B cell (primary cell): ENCODE data around the gene ERCC4. TPM values are rescaled to one million over a fixed set of nuclear protein-coding genes. Genes with fewer than 3 reads are reported as not detected.

Source experiments
- ATAC-seq: fragments of 200-7000 bp; cut with Tn5 transposase; one replicate; pipeline ENCODE4 v1.10.0; 2021; ENCODE audit warnings: low read depth, mild to moderate bottlenecking, moderate number of reproducible peaks, moderate library complexity
- CTCF ChIA-PET: fragments of 350-600 bp; sonication (Branson Sonifier 250); formaldehyde crosslinking; loops from one replicate; lab custom pipeline; 2021; ENCODE audit warnings: antibody characterized with exemption, inconsistent platforms; lab: Charles Lee
- POLR2A ChIA-PET: fragments of 350-600 bp; sonication (Branson Sonifier 250); formaldehyde crosslinking; loops from one replicate; lab custom pipeline; 2021; ENCODE audit warnings: antibody characterized with exemption; lab: Charles Lee
- DNase-seq: peaks from one replicate; pipeline ENCODE4 v3.0.0; 2013
- H2AFZ ChIP-seq: 2 replicates; pipeline ENCODE4 v1.6.1; 2012; ENCODE audit warnings: mild to moderate bottlenecking, low read depth, low read length; ENCODE audit not compliant: insufficient read depth, poor library complexity, severe bottlenecking
- H3K27ac ChIP-seq, 2 donors: 1 replicate in 1 of 2; 2 replicates in 1 of 2; pipeline ENCODE4 v1.5.1; 2012 to 2013; ENCODE audit warnings: low read length in 2 of 2, mild to moderate bottlenecking in 2 of 2, moderate library complexity in 1 of 2
- H3K27me3 ChIP-seq, 4 experiments: fragments of 200-600 bp in 1 of 4; sonication (generic) in 1 of 4; replicated peaks in 1 of 4; 1 replicate in 2 of 4; 2 replicates in 2 of 4; pipeline versions ENCODE4 v1.6.1 to v1.7.0; 2013 to 2016; ENCODE audit warnings: low read length in 3 of 4, mild to moderate bottlenecking in 2 of 4, mixed read lengths in 1 of 4, moderate library complexity in 1 of 4; ENCODE audit not compliant: insufficient read depth in 4 of 4, control insufficient read depth in 3 of 4; ENCODE audit errors: control extremely low read depth in 1 of 4
- H3K36me3 ChIP-seq, 2 experiments: replicated peaks in 1 of 2; 1 replicate in 1 of 2; 2 replicates in 1 of 2; pipeline versions ENCODE4 v1.6.1 to v1.7.1; 2013; ENCODE audit warnings: low read length in 1 of 2; ENCODE audit not compliant: insufficient read depth in 2 of 2, control insufficient read depth in 1 of 2; ENCODE audit errors: control extremely low read depth in 1 of 2, extremely low read depth in 1 of 2
- H3K4me1 ChIP-seq, 2 donors: fragments of 200-600 bp in 1 of 2; sonication (generic) in 1 of 2; 1 replicate in 1 of 2; 2 replicates in 1 of 2; pipeline versions ENCODE4 v1.5.1 to v1.6.1; 2013 to 2017; ENCODE audit warnings: low read length in 2 of 2; ENCODE audit not compliant: control insufficient read depth in 2 of 2, insufficient read depth in 2 of 2
- H3K4me2 ChIP-seq: replicated peaks from 2 replicates; pipeline ENCODE3; 2012; ENCODE audit warnings: mild to moderate bottlenecking, low read depth, low read length; ENCODE audit not compliant: poor library complexity, severe bottlenecking
- H3K4me3 ChIP-seq, 5 experiments: fragments of 200-600 bp in 1 of 5; sonication (generic) in 1 of 5; 1 replicate in 3 of 5; 2 replicates in 2 of 5; pipeline versions ENCODE4 v1.5.1 to v1.7.0; 2011 to 2016; ENCODE audit warnings: low read length in 4 of 5, mild to moderate bottlenecking in 4 of 5, low read depth in 2 of 5, control low read depth in 1 of 5, moderate library complexity in 1 of 5; ENCODE audit not compliant: insufficient read depth in 1 of 5; ENCODE audit errors: control extremely low read depth in 1 of 5, extremely low read depth in 1 of 5
- H3K79me2 ChIP-seq: fragments of 200-600 bp; sonication (generic); one replicate; pipeline ENCODE4 v1.6.0; 2016; ENCODE audit warnings: low read length; ENCODE audit not compliant: control insufficient read depth, insufficient read depth
- H3K9ac ChIP-seq: fragments of 200-600 bp; sonication (generic); 2 replicates; pipeline ENCODE4 v1.6.1; 2017; ENCODE audit warnings: mild to moderate bottlenecking, low read length, moderate library complexity
- H3K9me3 ChIP-seq, 3 donors: one replicate each; pipeline versions ENCODE4 v1.6.1 to v1.7.1; 2013; ENCODE audit warnings: low read length in 2 of 3; ENCODE audit not compliant: control insufficient read depth in 2 of 3, insufficient read depth in 1 of 3; ENCODE audit errors: control extremely low read depth in 1 of 3
- H4K20me1 ChIP-seq: 2 replicates; pipeline ENCODE4 v1.6.0; 2012; ENCODE audit warnings: mild to moderate bottlenecking, low read length; ENCODE audit not compliant: insufficient read depth, control insufficient read depth, poor library complexity, severe bottlenecking
- H3K27ac Mint-ChIP-seq: one replicate; pipeline ENCODE4 v1.8.0; 2021; ENCODE audit warnings: mixed read lengths
- H3K27me3 Mint-ChIP-seq: one replicate; pipeline ENCODE4 v1.8.0; 2021; ENCODE audit warnings: mixed read lengths
- H3K4me1 Mint-ChIP-seq: one replicate; pipeline ENCODE4 v1.8.0; 2021; ENCODE audit warnings: mixed read lengths
- H3K4me3 Mint-ChIP-seq: one replicate; pipeline ENCODE4 v1.8.0; 2021; ENCODE audit warnings: mixed read lengths
- H3K9me3 Mint-ChIP-seq: one replicate; pipeline ENCODE4 v1.8.0; 2022; ENCODE audit warnings: mixed read lengths; ENCODE audit not compliant: insufficient read depth
- CTCF ChIP-seq: fragments of 200-600 bp; IDR thresholded peaks from one replicate; pipeline ENCODE4 v1.8.0; 2022; ENCODE audit warnings: antibody characterized with exemption, mild to moderate bottlenecking
- EZH2 ChIP-seq: IDR thresholded peaks from 2 replicates; pipeline ENCODE4 v1.6.1; 2012; ENCODE audit warnings: borderline replicate concordance, low read depth, mild to moderate bottlenecking, moderate library complexity, low read length; ENCODE audit not compliant: insufficient read depth, poor library complexity, severe bottlenecking
- WGBS: methylation state at CpG from one replicate; pipeline ENCODE4 v1.1.5; 2013; ENCODE audit warnings: missing lambda C conversion rate; ENCODE audit not compliant: insufficient coverage; 5-methylcytosine and 5-hydroxymethylcytosine counted together
- intact Hi-C: fragments of 100-400 bp; cut with micrococcal nuclease; formaldehyde crosslinking; loops from one replicate; pipeline ENCODE4 v1.10.0; 2022
- polyA plus RNA-seq: library from polyadenylated mRNA; depleted of rRNA; stranded (reverse); fragments of >200 nt; gene quantifications from 2 replicates; pipeline ENCODE4 v1.2.3, GENCODE V29; 2012
- total RNA-seq, 2 donors: library from RNA; stranded (reverse); fragments of 120-200 nt in 1 of 2; gene quantifications; 1 replicate in 1 of 2; 2 replicates in 1 of 2; pipeline versions ENCODE4 v1.2.3 to v1.2.4, GENCODE V29; 2013 to 2022

ERCC4 gene
- total and polyA plus RNA-seq, 2 donors (not counting 1 experiment from before 2014, with no cell fraction given) = 1.0 to 11.9 TPM

DNA sequence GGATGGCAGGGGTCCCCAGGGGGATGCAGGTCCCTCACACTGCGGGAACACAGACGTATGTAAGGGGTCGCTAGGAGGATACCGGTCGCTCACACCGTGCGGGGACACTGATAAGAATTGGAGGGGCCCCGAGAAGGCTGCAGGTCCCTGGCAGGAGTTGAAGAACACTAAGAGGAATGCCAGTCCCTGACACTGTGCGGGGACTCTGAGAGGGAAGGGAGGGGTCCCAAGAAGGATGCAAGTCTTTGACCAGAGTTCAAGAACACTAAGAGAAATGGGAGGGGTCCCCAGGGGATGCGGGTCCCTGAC is 510 bp downstream of the ERCC4 start:
- TF ChIP-seq CTCF (no peak), EZH2 (no peak)
- H3K4me2 ChIP-seq = peak overlapping the region; percentile 87
- H3K4me1 ChIP-seq = peaks cover 12 to 15% of the 10 kb centered on the region in 2 donors
- H3K4me3 Mint-ChIP-seq = peak overlapping the region; percentile 94
- H3K36me3 ChIP-seq = peaks cover 0 to 1% of the 10 kb centered on the region in 2 experiments
- no peaks in the 10 kb centered on the region for H3K27me3 ChIP-seq
- DNase-seq = no peak
- H3K27me3 Mint-ChIP-seq = no peaks in the 10 kb centered on the region
- H2AFZ ChIP-seq = peak overlapping the region; percentile 100
- H3K79me2 ChIP-seq = peaks cover 15% of the 10 kb centered on the region
- ATAC-seq = no peak
- WGBS = 4% methylated on average over 10 of the region's 10 CpGs
- intact Hi-C loops = loop anchor here (5.0 kb wide), 1 partner anchor 1118 kb away; the partner anchor contains the start of gene CPPED1
- CTCF ChIA-PET = interaction anchor here (0.6 to 4.9 kb wide), 11 partner anchors 13 to 734 kb away, joined by 3 to 25 read pairs (median 4); no protein-coding TSS in a partner anchor
- peak overlapping the region; percentile 79 for H3K27ac Mint-ChIP-seq
- no peaks in the 10 kb centered on the region for H3K9me3 Mint-ChIP-seq
- peak overlapping the region; percentile 12 to 85 for H3K27ac ChIP-seq
- peak overlapping the region; percentile 90 for H3K9ac ChIP-seq
- H3K4me1 Mint-ChIP-seq = peaks cover 24% of the 10 kb centered on the region
- peak overlapping the region; percentile 64 to 89 (median 79) for H3K4me3 ChIP-seq
- H4K20me1 ChIP-seq = peaks cover 4% of the 10 kb centered on the region
- no peaks in the 10 kb centered on the region for H3K9me3 ChIP-seq
- POLR2A ChIA-PET = interaction anchor here (0.6 kb wide), 1 partner anchor 77 kb away, joined by 3 read pairs; no protein-coding TSS in a partner anchor

- DNase-seq (no peak), ATAC-seq (no peak)
- peaks cover 12 to 15% of the 10 kb centered on the region in 2 donors for H3K4me1 ChIP-seq
- H2AFZ ChIP-seq = no peak overlapping the region
- peaks cover 1 to 4% of the 10 kb centered on the region in 2 experiments for H3K36me3 ChIP-seq
- H3K27me3 ChIP-seq = no peaks in the 10 kb centered on the region
- intact Hi-C loops = loop anchor here (5.0 kb wide), 1 partner anchor 1119 kb away; the partner anchor contains the start of gene CPPED1
- no peaks in the 10 kb centered on the region for H3K9me3 ChIP-seq
- peak overlapping the region; percentile 87 for H3K4me2 ChIP-seq
- Mint-ChIP-seq H3K9me3 (no peaks in the 10 kb centered on the region), H3K4me3 (peak overlapping the region; percentile 94), H3K27me3 (no peaks in the 10 kb centered on the region), H3K4me1 (peaks cover 24% of the 10 kb centered on the region), H3K27ac (peak overlapping the region; percentile 78)
- no peak overlapping the region for H3K4me3 ChIP-seq
- peaks cover 15% of the 10 kb centered on the region for H3K79me2 ChIP-seq
- no peak for TF ChIP-seq EZH2
- no peak for TF ChIP-seq CTCF
- no peak overlapping the region for H3K27ac ChIP-seq
- 90% methylated on average over 2 of the region's 2 CpGs for WGBS
- H4K20me1 ChIP-seq = peaks cover 4% of the 10 kb centered on the region
- no peak overlapping the region for H3K9ac ChIP-seq
- ChIA-PET POLR2A (no interaction called here), CTCF (interaction anchor here (0.7 to 4.9 kb wide), 3 partner anchors 14 to 377 kb away, joined by 3 to 25 read pairs (median 24); no protein-coding TSS in a partner anchor)
Measured at GRCh38 chr16:13921328-13921727, 1.4 kb downstream of the ERCC4 start.
